C1 segment of cervical spinal cord (tissue), 14 donors: ENCODE measurements around the gene FAR2.
A peak's percentile ranks its signal among the peaks of the same experiment; 100 is the strongest.
"Not testable (repeated sequence)": the region's sequence is repeated elsewhere in the genome, so short reads cannot be mapped to it uniquely, and the experiment has no call there.

Source experiments
- DNase-seq, 14 donors: peaks; one replicate each; lab custom pipeline; 2025; lab: John Stamatoyannopoulos, UW

FAR2 gene

DNA sequence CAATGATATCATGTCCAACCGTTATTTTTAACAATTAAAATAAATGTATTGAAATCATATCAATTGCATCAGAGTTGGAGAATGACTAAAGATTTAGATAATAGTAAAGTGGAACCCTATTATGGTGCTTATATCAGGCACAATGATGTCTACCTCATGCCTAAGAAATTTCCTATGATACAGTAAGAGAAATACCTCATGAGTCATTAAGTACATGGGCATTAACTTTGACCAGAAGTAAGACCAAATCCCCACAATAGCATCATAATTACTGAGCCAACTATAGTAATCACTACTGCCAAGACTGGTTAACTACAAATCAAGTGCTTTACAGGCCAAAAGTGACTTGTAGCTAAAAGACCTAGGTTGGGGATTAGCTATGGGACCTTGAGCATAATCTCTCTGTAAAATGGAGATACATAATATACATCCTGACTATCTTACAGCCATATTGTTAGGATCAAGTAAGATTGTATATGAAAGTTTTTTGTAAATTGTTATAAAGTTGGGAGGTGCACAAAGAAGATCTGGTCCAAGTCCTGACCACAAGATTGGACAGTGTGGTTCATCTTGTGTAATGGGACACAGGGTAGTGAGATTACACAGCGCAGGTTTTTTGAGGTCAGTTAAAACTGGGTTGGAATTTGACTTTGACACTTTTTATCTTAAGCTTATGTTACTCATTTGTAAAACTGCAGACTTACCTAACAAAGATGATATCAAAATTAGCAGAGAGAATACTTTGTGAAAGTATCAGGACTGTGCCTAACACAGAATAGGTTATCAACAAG lies 171.4 kb downstream of the FAR2 start:
- no peak for DNase-seq

DNA sequence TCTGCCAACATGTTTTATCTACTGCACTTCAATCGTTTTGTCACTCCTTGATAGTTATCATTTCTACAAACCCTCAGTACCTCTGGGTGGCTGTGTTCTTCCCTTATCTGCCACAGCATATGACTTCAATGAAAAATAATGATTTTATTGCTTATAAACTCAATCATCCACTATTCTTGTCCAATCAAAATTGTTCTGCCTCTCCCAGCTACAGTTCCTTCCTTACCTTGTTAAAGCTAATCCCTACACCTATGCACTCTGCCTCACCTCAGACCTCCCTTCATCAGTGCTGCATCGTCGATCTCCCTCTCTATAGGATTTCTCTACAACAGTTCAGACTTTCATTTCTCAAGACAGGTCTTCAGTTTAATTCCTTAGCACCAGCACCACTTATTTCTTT lies 173.1 kb downstream of the FAR2 start:
- no peak for DNase-seq

DNA sequence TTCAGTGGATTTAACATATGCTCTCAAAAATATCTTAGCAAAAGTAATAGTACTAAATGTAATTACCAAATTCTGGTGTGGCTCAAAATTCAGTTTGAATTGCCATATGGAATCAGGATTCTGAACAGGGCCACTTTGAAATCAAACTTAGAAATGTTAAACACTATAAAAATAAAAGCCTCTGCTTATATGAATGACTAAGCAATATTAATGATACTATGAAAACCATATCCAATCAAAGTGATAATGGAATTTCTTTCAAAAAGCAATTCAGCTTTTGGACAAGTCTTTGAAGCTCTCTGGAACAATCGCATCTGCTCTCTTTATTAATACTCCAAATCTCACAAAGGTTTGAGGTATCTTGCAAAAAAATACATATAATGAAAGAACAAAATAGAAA lies 180.3 kb downstream of the FAR2 start:
- DNase-seq, result no peak

DNA sequence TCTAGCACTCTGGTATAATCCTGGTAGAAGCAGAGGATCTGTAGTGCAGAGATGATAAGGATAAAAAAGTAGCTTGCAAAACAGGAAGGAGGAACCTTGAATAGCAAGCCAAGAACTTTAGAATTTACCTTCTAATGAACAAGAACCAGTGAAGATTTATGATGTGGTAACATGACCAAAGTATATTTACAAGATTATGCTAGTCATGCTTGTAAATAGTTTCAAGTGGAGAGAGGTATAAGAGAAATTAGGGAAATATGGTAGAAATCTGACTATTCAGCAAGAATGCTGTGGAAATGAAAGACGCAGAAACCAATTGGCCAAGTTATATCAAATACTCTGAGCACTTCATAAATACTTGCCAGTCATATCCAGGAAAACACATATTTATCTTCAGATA lies 184.1 kb downstream of the FAR2 start:
- no peak for DNase-seq

GRCh38 chr12:29334937-29335336 lies 185.9 kb downstream of the FAR2 start:
- no peak for DNase-seq

DNA sequence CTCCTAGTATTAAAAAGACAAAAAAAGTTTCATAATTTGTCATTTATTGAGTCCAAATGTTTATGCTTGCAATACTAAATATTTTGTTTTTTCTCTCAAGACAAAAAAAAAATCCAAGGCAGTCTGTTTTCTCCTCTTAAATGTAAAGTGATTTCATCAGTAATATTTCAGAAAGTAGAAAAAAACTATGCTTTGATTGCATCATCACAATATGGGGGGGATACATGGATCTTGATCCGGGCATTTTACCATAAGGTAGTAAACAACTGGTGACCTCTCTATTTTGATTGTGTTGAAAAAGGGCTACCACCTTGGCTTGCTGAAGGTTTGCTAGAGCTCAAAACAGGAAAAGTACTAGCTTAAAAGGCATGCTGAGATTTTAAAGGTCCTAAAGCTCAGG lies 188.2 kb downstream of the FAR2 start:
- DNase-seq, result no peak

DNA sequence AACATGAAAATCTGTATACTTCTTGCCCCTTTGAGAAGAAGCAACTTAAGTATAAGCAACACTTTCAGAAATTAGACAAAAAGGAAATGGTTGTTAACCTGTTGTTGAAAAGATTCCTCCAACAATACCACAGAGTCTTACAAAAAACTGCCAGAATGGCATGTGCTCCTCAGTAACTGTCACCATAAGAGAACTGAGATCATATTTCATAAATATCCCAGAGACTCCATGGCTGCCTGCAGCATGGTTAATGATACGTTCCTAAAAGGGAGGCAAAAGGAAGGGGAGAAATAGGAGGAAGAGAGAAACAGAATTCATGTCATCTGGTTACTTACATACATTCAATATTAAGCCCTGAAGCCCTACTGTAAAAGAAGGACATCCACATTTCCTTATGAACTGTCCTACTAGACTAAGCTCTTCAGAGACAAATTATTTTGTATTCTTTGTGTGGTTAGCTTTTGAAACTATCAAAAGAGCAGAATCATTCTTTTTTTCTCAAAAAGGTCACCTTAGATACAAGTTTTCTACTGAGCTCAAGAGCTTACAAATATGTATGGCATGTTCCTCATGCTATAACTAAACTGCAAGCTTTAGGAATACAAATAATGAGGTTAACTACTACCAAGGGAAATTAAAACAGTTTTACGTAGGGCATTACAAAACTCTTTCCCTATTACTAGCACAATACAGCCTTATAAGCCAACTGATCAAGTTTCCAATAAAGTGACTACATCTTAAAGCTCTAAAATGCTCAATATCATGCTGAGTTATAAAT lies 194.1 kb downstream of the FAR2 start:
- DNase-seq, result no peak

GRCh38 chr12:29346769-29347421 lies 197.8 kb downstream of the FAR2 start:
- DNase-seq, result no peak

DNA sequence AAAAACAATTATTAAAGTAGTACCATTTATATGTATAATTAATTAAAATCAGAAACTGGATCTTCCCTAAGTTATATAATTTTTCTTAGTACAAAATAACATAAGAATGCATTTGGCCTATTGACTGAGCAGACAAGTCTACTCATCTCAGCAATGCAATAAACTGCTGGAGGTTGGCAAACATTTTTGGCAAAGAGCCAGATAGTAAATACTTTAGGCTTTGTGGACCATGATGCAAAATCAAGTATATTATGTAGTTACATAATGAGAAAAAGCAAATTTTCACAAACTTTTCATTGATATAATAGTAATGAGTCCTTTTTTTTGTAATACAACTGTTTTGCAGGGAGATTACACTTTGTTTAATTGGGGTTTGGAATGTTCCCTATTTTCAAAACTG lies 201.0 kb downstream of the FAR2 start:
- no peak for DNase-seq

DNA sequence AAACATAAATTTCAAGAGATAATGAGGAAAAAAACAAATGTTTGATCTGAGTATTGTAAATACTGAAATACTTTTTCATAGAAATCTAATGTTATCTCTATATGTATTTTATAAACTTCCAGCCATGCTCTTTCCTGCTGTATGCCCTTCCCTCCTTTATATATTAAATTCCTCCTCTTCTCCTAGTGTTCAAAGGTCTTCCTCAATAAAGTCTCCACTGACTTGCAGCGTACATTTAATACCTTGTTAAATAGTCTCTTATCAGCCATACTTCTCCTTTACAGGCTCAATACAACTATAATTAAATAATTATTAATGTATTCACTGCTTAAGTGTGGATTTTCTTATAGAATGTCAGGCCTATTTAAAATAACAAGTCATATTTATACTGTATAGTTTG lies 205.9 kb downstream of the FAR2 start:
- no peak for DNase-seq

DNA sequence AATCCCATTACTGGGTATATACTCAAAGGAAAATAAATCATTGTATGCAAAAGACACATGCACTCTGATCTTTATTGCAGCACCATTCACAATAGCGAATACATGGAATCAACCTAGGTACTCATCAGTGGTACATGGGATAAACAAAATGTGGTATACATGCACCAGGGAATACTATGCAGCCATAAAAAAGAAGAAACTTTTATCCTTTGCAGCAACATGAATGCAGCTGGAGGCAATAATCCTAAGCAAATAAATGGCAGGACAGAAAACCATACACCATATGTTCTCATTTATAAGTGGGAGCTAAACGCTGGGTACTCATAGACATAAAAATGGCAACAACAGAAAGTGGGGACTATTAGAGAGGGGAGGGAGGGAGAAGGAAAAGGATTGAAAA lies 216.0 kb downstream of the FAR2 start:
- DNase-seq, result no peak

GRCh38 chr12:29374012-29374411 lies 224.9 kb downstream of the FAR2 start:
- no peak for DNase-seq

GRCh38 chr12:29374913-29375312 lies 225.8 kb downstream of the FAR2 start:
- no peak for DNase-seq

DNA sequence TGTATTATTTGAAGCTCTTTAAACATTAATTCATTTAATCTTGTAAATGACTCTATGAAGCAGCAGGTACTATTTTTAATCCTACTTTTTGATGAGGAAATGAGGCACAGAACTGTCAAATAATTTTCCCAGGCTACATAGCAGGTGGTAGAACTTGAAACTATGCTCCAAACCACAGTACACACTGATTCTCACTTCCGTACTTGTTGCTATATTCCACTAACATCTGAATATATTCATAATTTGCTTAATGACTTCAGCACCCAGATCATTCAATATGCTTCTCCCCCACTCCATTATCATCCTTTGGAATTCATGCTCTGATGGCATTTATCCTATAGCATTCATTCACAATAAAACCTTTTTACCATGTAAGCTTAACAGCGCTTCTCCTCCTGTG lies 227.0 kb downstream of the FAR2 start:
- DNase-seq, result no peak

GRCh38 chr12:29380536-29381523 lies 231.8 kb downstream of the FAR2 start, which contains the start of gene ERGIC2:
Gene ERGIC2, minus strand, starts transcription at chr12:29381172. Its CDS starts 9,539 bp downstream, at chr12:29371633.
- DNase-seq, result peak; percentile 6 to 98 (median 79)

DNA sequence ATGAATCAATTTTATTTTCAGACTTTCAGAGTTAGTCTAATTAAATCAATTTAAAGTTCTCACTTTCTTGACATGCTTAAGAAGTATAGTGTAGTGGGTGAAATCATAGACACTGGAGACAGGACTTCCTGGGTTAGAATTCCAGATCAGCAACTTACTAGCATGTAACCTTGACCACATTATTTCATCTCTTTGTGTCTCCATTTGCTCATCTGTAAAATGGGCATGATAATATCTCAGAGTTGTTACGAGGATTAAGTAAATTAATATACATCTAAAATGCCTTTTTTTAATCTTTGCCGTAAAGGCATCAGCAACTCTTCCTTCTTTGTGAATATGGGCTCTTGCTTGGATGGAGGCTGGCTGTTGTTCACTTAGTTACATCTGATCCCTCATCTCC lies 233.2 kb downstream of the FAR2 start:
- DNase-seq, result no peak

DNA sequence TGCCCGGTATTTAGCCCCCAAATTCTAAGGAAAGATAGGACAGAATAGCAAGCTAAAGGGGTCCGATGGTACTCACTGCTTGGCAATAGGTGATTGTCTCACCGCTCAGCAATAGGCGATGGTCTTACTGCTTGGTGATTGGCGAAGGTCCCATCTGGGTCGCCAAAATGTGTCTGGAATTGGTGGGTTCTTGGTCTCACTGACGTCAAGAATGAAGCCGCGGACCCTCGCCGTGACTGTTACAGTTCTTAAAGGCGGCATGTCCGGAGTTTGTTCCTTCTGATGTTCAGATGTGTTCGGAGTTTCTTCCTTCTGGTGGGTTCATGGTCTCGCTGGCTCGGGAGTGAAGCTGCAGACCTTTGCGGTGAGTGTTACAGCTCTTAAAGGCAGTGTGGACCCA lies 236.1 kb downstream of the FAR2 start:
- not testable (repeated sequence) for DNase-seq
